ENCODE data around the gene FOXJ3. TPM values are rescaled to one million over a fixed set of nuclear protein-coding genes. Genes with fewer than 3 reads are reported as not detected.

Gene FOXJ3
- total and polyA plus RNA-seq, 3 experiments from 2014 or later, result 35.7 to 48.3 (median 48.0) TPM

GRCh38 chr1:42173155-42173933 lies 161.7 kb downstream of the FOXJ3 start:
- peaks cover 0 to 18% (median 3%) of the 10 kb centered on the region in 3 donors for H3K36me3 Mint-ChIP-seq
- H3K9me3 Mint-ChIP-seq, result no peaks in the 10 kb centered on the region
- Histone ChIP-seq H3K36me3 (ENCODE audit: insufficient read depth, low read length) (no peaks in the 10 kb centered on the region), H3K4me1 (ENCODE audit: insufficient read depth, low read length) (no peaks in the 10 kb centered on the region), H3K27me3 (ENCODE audit: insufficient read depth, low read length, poor library complexity, severe bottlenecking) (no peaks in the 10 kb centered on the region), H3K9me3 (ENCODE audit: low read length) (no peaks in the 10 kb centered on the region), H3K27ac (ENCODE audit: low read depth, low read length) (no peak overlapping the region), H3K4me3 (ENCODE audit: low read length) (no peak overlapping the region)
- H3K27me3 Mint-ChIP-seq, result peaks cover 3 to 4% of the 10 kb centered on the region in 2 donors
- DNase-seq, result peak; percentile 46 to 75 (median 51)
- peak overlapping the region in 2 of 8 donors; percentile 51 to 72 for H3K27ac Mint-ChIP-seq
- peaks cover 0 to 2% (median 0%) of the 10 kb centered on the region in 3 donors for H3K4me1 Mint-ChIP-seq
- H3K4me3 Mint-ChIP-seq, result no peak overlapping the region
- ChIA-PET POLR2A (interaction anchor here (0.5 kb wide), 2 partner anchors 281 to 481 kb away, joined by 3 to 5 read pairs; no protein-coding TSS in a partner anchor), CTCF (interaction anchor here (0.7 to 2.0 kb wide), 38 partner anchors 9 to 679 kb away, joined by 3 to 17 read pairs (median 4); partner anchors contain the start of gene GUCA2A)

- peaks cover 3 to 4% of the 10 kb centered on the region in 2 donors for H3K27me3 Mint-ChIP-seq
- peaks cover 0 to 2% (median 0%) of the 10 kb centered on the region in 3 donors for H3K4me1 Mint-ChIP-seq
- no peaks in the 10 kb centered on the region for H3K9me3 Mint-ChIP-seq
- H3K4me3 Mint-ChIP-seq, result no peak overlapping the region
- Histone ChIP-seq H3K36me3 (ENCODE audit: insufficient read depth, low read length) (no peaks in the 10 kb centered on the region), H3K27ac (ENCODE audit: low read depth, low read length) (no peak overlapping the region), H3K9me3 (ENCODE audit: low read length) (no peaks in the 10 kb centered on the region), H3K27me3 (ENCODE audit: insufficient read depth, low read length, poor library complexity, severe bottlenecking) (no peaks in the 10 kb centered on the region), H3K4me1 (ENCODE audit: insufficient read depth, low read length) (no peaks in the 10 kb centered on the region), H3K4me3 (ENCODE audit: low read length) (no peak overlapping the region)
- POLR2A ChIA-PET, result no interaction called here
- DNase-seq, result no peak
- CTCF ChIA-PET, result interaction anchor here (0.9 to 1.9 kb wide), 13 partner anchors 9 to 678 kb away, joined by 3 to 17 read pairs (median 4); partner anchors contain the start of gene GUCA2A
- peaks cover 0 to 12% (median 3%) of the 10 kb centered on the region in 3 donors for H3K36me3 Mint-ChIP-seq
- peak overlapping the region in 1 of 8 donors; percentile 78 for H3K27ac Mint-ChIP-seq
Observed at GRCh38 chr1:42172381-42173133, 162.5 kb downstream of the FOXJ3 start.

GRCh38 chr1:42171679-42172266 lies 163.3 kb downstream of the FOXJ3 start:
- no peak for DNase-seq
- H3K4me3 ChIP-seq (ENCODE audit: low read length), result no peak overlapping the region
- H3K9me3 ChIP-seq (ENCODE audit: low read length), result no peaks in the 10 kb centered on the region
- H3K4me3 Mint-ChIP-seq, result no peak overlapping the region
- peaks cover 0 to 7% (median 2%) of the 10 kb centered on the region in 3 donors for H3K36me3 Mint-ChIP-seq
- H3K27ac ChIP-seq (ENCODE audit: low read depth, low read length), result no peak overlapping the region
- ChIA-PET CTCF (interaction anchor here (0.9 kb wide), 1 partner anchor 25 kb away, joined by 4 read pairs; no protein-coding TSS in a partner anchor), POLR2A (no interaction called here)
- peaks cover 3 to 4% of the 10 kb centered on the region in 2 donors for H3K27me3 Mint-ChIP-seq
- H3K4me1 Mint-ChIP-seq, result peaks cover 0 to 2% (median 0%) of the 10 kb centered on the region in 3 donors
- H3K4me1 ChIP-seq (ENCODE audit: insufficient read depth, low read length), result no peaks in the 10 kb centered on the region
- no peaks in the 10 kb centered on the region for H3K27me3 ChIP-seq (ENCODE audit: insufficient read depth, low read length, poor library complexity, severe bottlenecking)
- peak overlapping the region in 2 of 8 donors; percentile 78 for H3K27ac Mint-ChIP-seq
- no peaks in the 10 kb centered on the region for H3K9me3 Mint-ChIP-seq
- H3K36me3 ChIP-seq (ENCODE audit: insufficient read depth, low read length), result no peaks in the 10 kb centered on the region

- no peak overlapping the region for H3K4me3 ChIP-seq (ENCODE audit: low read length)
- no peak overlapping the region for H3K4me3 Mint-ChIP-seq
- ChIA-PET CTCF (interaction anchor here (0.9 kb wide), 1 partner anchor 24 kb away, joined by 4 read pairs; no protein-coding TSS in a partner anchor), POLR2A (no interaction called here)
- peaks cover 0 to 6% (median 0%) of the 10 kb centered on the region in 3 donors for H3K36me3 Mint-ChIP-seq
- no peaks in the 10 kb centered on the region for H3K4me1 ChIP-seq (ENCODE audit: insufficient read depth, low read length)
- H3K27ac ChIP-seq (ENCODE audit: low read depth, low read length), result no peak overlapping the region
- peaks cover 3 to 4% of the 10 kb centered on the region in 2 donors for H3K27me3 Mint-ChIP-seq
- no peaks in the 10 kb centered on the region for H3K27me3 ChIP-seq (ENCODE audit: insufficient read depth, low read length, poor library complexity, severe bottlenecking)
- DNase-seq, result no peak
- peak overlapping the region in 1 of 8 donors; percentile 78 for H3K27ac Mint-ChIP-seq
- H3K36me3 ChIP-seq (ENCODE audit: insufficient read depth, low read length), result no peaks in the 10 kb centered on the region
- H3K4me1 Mint-ChIP-seq, result peaks cover 0 to 2% (median 0%) of the 10 kb centered on the region in 3 donors
- no peaks in the 10 kb centered on the region for H3K9me3 ChIP-seq (ENCODE audit: low read length)
- H3K9me3 Mint-ChIP-seq, result no peaks in the 10 kb centered on the region
Observed at GRCh38 chr1:42170779-42171621, 164.0 kb downstream of the FOXJ3 start.

GRCh38 chr1:42168763-42169162 lies 166.3 kb downstream of the FOXJ3 start:
- Mint-ChIP-seq H3K27ac (no peak overlapping the region), H3K27me3 (peaks cover 4 to 5% of the 10 kb centered on the region in 2 donors), H3K4me1 (no peaks in the 10 kb centered on the region), H3K9me3 (no peaks in the 10 kb centered on the region), H3K36me3 (no peaks in the 10 kb centered on the region), H3K4me3 (no peak overlapping the region)
- H3K4me1 ChIP-seq (ENCODE audit: insufficient read depth, low read length), result no peaks in the 10 kb centered on the region
- ChIA-PET CTCF (interaction anchor here (1.1 kb wide), 1 partner anchor 357 kb away, joined by 3 read pairs; no protein-coding TSS in a partner anchor), POLR2A (no interaction called here)
- no peaks in the 10 kb centered on the region for H3K27me3 ChIP-seq (ENCODE audit: insufficient read depth, low read length, poor library complexity, severe bottlenecking)
- H3K27ac ChIP-seq (ENCODE audit: low read depth, low read length), result no peak overlapping the region
- no peak overlapping the region for H3K4me3 ChIP-seq (ENCODE audit: low read length)
- DNase-seq, result no peak
- H3K9me3 ChIP-seq (ENCODE audit: low read length), result no peaks in the 10 kb centered on the region
- no peaks in the 10 kb centered on the region for H3K36me3 ChIP-seq (ENCODE audit: insufficient read depth, low read length)

- no peaks in the 10 kb centered on the region for H3K36me3 Mint-ChIP-seq
- no peak overlapping the region for H3K4me3 ChIP-seq (ENCODE audit: low read length)
- no peaks in the 10 kb centered on the region for H3K36me3 ChIP-seq (ENCODE audit: insufficient read depth, low read length)
- no peaks in the 10 kb centered on the region for H3K9me3 Mint-ChIP-seq
- H3K4me1 Mint-ChIP-seq, result no peaks in the 10 kb centered on the region
- H3K27me3 ChIP-seq (ENCODE audit: insufficient read depth, low read length, poor library complexity, severe bottlenecking), result no peaks in the 10 kb centered on the region
- H3K4me1 ChIP-seq (ENCODE audit: insufficient read depth, low read length), result no peaks in the 10 kb centered on the region
- ChIA-PET CTCF (no interaction called here), POLR2A (no interaction called here)
- no peak overlapping the region for H3K27ac ChIP-seq (ENCODE audit: low read depth, low read length)
- no peak for DNase-seq
- peaks cover 5 to 7% of the 10 kb centered on the region in 2 donors for H3K27me3 Mint-ChIP-seq
- H3K4me3 Mint-ChIP-seq, result no peak overlapping the region
- no peaks in the 10 kb centered on the region for H3K9me3 ChIP-seq (ENCODE audit: low read length)
- H3K27ac Mint-ChIP-seq, result no peak overlapping the region
Observed at GRCh38 chr1:42168391-42168670, 166.7 kb downstream of the FOXJ3 start.

- Histone ChIP-seq H3K36me3 (ENCODE audit: insufficient read depth, low read length) (no peaks in the 10 kb centered on the region), H3K27me3 (ENCODE audit: insufficient read depth, low read length, poor library complexity, severe bottlenecking) (no peaks in the 10 kb centered on the region), H3K4me1 (ENCODE audit: insufficient read depth, low read length) (no peaks in the 10 kb centered on the region), H3K27ac (ENCODE audit: low read depth, low read length) (no peak overlapping the region), H3K4me3 (ENCODE audit: low read length) (no peak overlapping the region), H3K9me3 (ENCODE audit: low read length) (no peaks in the 10 kb centered on the region)
- peaks cover 5 to 12% of the 10 kb centered on the region in 2 donors for H3K27me3 Mint-ChIP-seq
- no peak for DNase-seq
- no peaks in the 10 kb centered on the region for H3K4me1 Mint-ChIP-seq
- ChIA-PET CTCF (no interaction called here), POLR2A (no interaction called here)
- H3K9me3 Mint-ChIP-seq, result no peaks in the 10 kb centered on the region
- no peak overlapping the region for H3K27ac Mint-ChIP-seq
- H3K4me3 Mint-ChIP-seq, result no peak overlapping the region
- no peaks in the 10 kb centered on the region for H3K36me3 Mint-ChIP-seq
Observed at GRCh38 chr1:42167611-42168390, 167.2 kb downstream of the FOXJ3 start.

All from CD8-positive, alpha-beta memory T cell (primary cell).